ENCODE data around the gene TMED5.

DNA sequence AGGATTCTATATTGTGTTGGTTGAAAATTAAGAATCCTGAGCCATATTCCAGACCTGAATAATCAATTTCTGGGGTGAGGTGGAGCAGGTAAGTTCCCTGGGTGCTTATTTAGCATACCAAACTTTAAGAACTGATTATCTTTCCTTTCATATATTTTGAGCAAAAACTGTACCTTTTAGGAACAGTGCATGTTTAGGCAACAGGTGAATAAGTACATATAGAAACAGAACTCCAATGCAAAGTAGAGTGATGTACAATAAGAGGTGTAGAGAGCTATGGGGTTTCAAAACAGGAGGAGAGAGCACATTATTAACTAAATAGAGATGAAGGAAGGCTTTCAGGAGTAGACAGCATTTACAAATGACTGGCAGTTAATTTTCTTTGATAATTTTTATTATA, 28.7 kb downstream of the TMED5 start:
- TF ChIP-seq, protein P1, sequence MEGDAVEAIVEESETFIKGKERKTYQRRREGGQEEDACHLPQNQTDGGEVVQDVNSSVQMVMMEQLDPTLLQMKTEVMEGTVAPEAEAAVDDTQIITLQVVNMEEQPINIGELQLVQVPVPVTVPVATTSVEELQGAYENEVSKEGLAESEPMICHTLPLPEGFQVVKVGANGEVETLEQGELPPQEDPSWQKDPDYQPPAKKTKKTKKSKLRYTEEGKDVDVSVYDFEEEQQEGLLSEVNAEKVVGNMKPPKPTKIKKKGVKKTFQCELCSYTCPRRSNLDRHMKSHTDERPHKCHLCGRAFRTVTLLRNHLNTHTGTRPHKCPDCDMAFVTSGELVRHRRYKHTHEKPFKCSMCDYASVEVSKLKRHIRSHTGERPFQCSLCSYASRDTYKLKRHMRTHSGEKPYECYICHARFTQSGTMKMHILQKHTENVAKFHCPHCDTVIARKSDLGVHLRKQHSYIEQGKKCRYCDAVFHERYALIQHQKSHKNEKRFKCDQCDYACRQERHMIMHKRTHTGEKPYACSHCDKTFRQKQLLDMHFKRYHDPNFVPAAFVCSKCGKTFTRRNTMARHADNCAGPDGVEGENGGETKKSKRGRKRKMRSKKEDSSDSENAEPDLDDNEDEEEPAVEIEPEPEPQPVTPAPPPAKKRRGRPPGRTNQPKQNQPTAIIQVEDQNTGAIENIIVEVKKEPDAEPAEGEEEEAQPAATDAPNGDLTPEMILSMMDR (conservative IDR thresholded peaks at IDR 0.05): no peak
- TF ChIP-seq EZH2 (IDR thresholded peaks at IDR 0.05; ENCODE audit: low read depth): no peak

Measured in PC-9 (cell line).